Activated CD4-positive, alpha-beta T cell treated with anti-CD3 and anti-CD28 coated beads, Interleukin-2, amount 50 U/mL, for 1 hour (primary cell): Measurements from ENCODE around the gene DPP6.
"Not testable (repeated sequence)": the region's sequence is repeated elsewhere in the genome, so short reads cannot be mapped to it uniquely, and the experiment has no call there.

Experiments used
- DNase-seq: peaks from one replicate; pipeline ENCODE4 v3.0.0-alpha.2; 2020

The DPP6 gene

GRCh38 chr7:154078523-154078922 lies 26.3 kb downstream of the DPP6 start:
- DNase-seq: not testable (repeated sequence)

DNA sequence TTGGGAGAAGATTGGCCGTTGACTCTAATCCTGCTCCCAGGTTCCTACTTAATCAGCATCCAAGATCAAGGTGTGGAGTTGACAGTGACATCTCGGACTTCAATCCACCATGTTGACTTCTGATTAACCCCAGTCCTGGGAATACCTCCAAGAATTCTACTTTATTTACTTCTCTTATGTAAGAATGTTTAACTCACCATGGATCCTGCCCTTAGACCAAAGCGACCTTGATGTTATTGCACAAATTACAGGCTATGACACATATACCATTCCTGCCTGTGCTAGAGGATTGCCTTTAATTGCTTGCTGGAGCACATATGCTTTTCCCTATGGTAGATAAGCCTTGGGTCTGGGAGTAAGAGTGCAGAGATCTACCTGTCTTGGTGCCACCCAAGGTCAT lies 28.1 kb downstream of the DPP6 start:
- DNase-seq: not testable (repeated sequence)

GRCh38 chr7:154087037-154087725 lies 35.0 kb downstream of the DPP6 start:
- not testable (repeated sequence) for DNase-seq

GRCh38 chr7:154092093-154092492 lies 39.9 kb downstream of the DPP6 start:
- not testable (repeated sequence) for DNase-seq

DNA sequence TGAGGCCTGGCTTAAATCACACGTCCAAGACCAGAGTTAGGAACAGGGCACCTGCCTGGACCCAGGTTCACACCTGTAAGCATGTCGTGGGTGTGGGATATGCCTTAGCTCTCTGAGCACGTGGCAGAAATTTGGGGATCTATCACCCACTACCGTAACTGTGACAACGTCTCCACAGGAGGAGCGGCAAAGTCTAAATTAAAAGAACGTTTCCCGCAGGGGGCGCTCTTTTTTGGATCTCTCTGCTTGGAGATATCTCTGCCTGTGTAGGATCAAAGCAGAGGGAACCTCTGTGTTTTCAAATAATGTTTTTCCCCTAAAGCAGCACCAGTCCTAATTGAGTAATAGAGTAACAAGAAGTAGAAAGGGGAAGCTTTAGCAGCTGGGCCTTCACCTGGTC lies 43.0 kb downstream of the DPP6 start:
- DNase-seq: not testable (repeated sequence)

DNA sequence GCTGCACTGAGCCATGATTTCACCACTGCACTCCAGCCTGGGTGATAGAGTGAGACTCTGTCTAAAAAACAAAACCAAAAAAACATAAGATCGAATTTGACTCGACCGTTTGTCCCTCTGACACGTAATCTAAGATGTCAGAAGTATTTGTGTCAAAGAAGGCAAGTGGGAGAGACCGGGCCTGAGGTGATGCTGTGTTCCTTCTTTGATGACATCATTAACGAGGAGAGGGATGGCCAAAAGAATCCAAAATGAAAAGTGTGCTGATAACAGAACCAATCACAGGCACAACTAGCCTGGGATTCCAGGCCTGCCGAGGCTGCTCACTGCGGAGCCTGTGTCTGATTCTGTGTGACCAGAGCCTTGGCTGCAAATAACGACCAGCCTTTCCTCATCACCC lies 52.9 kb downstream of the DPP6 start:
- DNase-seq: not testable (repeated sequence)

GRCh38 chr7:154109615-154110014 lies 57.4 kb downstream of the DPP6 start:
- not testable (repeated sequence) for DNase-seq

GRCh38 chr7:154113732-154114351 lies 61.6 kb downstream of the DPP6 start:
- DNase-seq: not testable (repeated sequence)

GRCh38 chr7:154117411-154118390 lies 65.5 kb downstream of the DPP6 start:
- DNase-seq: not testable (repeated sequence)

GRCh38 chr7:154120825-154121224 lies 68.6 kb downstream of the DPP6 start:
- DNase-seq: not testable (repeated sequence)

DNA sequence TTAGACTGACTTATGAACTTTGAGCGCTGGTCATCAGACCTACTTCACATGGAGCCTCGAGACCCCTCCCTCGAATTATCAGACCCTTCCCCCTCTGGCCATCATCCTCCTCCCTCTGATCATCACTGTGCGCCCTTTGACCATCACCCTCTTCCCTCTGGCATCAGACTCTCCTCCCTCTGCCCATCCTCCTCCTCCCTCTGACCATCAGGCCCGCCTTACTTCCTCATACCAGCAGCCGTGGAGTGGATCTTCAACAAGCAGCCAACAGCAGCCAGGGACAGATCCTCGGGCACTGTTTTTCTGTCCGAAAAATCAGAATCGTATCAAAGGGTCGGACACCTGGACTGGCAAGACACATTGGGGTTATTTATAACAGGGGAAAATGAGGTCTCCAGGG lies 70.5 kb downstream of the DPP6 start:
- DNase-seq: not testable (repeated sequence)

DNA sequence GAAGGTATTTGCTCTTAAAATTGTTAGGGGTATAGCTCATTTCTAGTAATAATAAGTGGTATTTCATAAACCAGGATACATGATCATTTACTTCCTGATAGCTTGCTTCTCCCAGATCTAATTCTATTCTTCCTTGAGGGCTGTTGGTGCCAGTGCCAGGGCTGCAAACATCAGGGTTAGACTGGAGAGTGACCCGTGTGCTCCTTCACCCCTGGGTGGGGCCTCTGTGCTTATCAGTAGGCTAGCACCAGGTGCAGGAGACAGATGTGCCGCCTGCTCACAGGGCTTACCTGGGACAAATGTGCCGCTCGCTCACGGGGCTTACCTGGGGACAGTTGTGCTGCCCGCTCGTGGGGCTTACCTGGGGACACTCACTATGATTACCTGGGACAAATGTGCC lies 71.2 kb downstream of the DPP6 start:
- DNase-seq: not testable (repeated sequence)

- DNase-seq: not testable (repeated sequence)
These were observed 76.9 kb downstream of the DPP6 start for GRCh38 chr7:154129142-154129541.

- DNase-seq: not testable (repeated sequence)
These were observed 80.4 kb downstream of the DPP6 start for GRCh38 chr7:154132617-154133016.

- not testable (repeated sequence) for DNase-seq
These were observed 81.6 kb downstream of the DPP6 start for GRCh38 chr7:154133703-154134277.

- not testable (repeated sequence) for DNase-seq
These were observed 82.5 kb downstream of the DPP6 start for GRCh38 chr7:154134698-154135097.

- DNase-seq: not testable (repeated sequence)
These were observed 83.4 kb downstream of the DPP6 start for GRCh38 chr7:154135646-154136045.

GRCh38 chr7:154145922-154146706 lies 93.9 kb downstream of the DPP6 start:
- DNase-seq: not testable (repeated sequence)

GRCh38 chr7:154146707-154147038 lies 94.5 kb downstream of the DPP6 start:
- DNase-seq: not testable (repeated sequence)

- DNase-seq: not testable (repeated sequence)
These were observed 96.8 kb downstream of the DPP6 start for GRCh38 chr7:154148791-154149516.

GRCh38 chr7:154150656-154151055 lies 98.5 kb downstream of the DPP6 start:
- DNase-seq: not testable (repeated sequence)
